ENCODE data around the gene ZNF500.

DNA sequence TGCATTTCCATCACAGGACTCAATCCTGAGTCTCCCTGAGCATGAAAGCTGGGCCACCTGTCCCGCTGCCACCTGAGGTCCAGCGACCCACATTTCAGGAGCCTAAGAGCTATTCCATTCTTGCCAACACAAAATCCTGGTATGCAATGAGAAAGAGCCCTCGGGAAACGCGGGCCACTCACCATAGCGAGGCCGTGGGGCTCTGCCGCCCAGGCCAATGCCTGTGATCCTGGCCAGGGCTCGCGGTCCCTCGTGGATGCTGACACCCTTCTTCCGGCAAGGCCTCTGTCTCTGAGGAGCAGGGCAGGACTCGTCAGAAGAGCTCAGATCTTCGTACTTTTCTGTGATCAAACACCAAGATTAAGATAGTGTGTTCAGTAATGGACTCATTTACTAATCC, 62.0 kb downstream of the ZNF500 start:
- TF ChIP-seq FOXM1 (IDR thresholded peaks at IDR 0.05; ENCODE audit: borderline replicate concordance) = no peak
- no peak for TF ChIP-seq ZNF384 (IDR thresholded peaks at IDR 0.05)
- no peak for TF ChIP-seq ELF4 (IDR thresholded peaks at IDR 0.05)
- TF ChIP-seq SP1 (IDR thresholded peaks at IDR 0.05) = no peak
- TF ChIP-seq NFRKB (IDR thresholded peaks at IDR 0.05) = no peak
